ENCODE results near the gene ANKS3.
"Not testable (repeated sequence)": the region's sequence is repeated elsewhere in the genome, so short reads cannot be mapped to it uniquely, and the experiment has no call there.

The ANKS3 gene

DNA sequence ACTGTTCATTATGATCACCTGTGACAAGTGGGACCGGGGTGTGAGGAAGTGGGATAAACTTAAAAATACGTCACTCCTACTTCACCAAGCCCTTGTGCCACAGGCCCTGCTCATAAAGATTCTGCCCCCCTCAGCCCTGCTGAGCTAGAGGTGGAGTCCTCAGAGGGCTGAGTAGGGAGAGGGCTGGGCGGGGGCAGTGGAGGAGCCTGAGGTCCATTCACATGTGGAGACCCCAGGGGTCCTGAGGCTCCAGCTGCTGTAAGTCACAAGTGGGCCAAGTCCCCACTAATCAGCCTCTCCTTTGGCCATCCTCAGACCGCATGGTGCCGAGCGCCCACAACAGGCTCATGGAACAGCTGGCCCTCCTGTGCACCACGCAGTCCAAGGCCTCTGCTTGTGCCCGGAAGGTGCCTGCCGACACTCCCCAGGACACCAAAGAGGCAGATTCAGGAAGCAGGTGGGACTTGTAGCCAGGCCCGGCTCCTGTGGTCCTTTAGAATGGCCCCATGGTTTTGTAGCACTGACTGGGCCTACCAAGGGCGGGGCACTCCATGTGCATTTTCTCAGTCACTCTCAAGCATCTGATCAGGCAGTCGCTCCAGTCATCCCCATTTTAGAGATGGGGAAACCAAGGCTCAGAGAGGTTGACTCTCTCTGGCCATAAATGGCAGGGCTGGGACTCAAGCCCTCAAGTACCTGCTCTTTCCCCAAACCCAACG is 10.6 kb upstream of the ANKS3 start:
- TF ChIP-seq, protein P1, sequence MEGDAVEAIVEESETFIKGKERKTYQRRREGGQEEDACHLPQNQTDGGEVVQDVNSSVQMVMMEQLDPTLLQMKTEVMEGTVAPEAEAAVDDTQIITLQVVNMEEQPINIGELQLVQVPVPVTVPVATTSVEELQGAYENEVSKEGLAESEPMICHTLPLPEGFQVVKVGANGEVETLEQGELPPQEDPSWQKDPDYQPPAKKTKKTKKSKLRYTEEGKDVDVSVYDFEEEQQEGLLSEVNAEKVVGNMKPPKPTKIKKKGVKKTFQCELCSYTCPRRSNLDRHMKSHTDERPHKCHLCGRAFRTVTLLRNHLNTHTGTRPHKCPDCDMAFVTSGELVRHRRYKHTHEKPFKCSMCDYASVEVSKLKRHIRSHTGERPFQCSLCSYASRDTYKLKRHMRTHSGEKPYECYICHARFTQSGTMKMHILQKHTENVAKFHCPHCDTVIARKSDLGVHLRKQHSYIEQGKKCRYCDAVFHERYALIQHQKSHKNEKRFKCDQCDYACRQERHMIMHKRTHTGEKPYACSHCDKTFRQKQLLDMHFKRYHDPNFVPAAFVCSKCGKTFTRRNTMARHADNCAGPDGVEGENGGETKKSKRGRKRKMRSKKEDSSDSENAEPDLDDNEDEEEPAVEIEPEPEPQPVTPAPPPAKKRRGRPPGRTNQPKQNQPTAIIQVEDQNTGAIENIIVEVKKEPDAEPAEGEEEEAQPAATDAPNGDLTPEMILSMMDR (conservative IDR thresholded peaks at IDR 0.05; ENCODE audit: low read depth), result no peak
- POLR2A ChIA-PET (ENCODE audit: low non-redundant PET), result interaction anchor here (0.6 kb wide), 1 partner anchor 281 kb away, joined by 9 read pairs; no protein-coding TSS in a partner anchor
- no peak for DNase-seq (ENCODE audit: low spot score)
- CTCF ChIA-PET, result no interaction called here
- no peak overlapping the region for H3K27ac ChIP-seq

DNA sequence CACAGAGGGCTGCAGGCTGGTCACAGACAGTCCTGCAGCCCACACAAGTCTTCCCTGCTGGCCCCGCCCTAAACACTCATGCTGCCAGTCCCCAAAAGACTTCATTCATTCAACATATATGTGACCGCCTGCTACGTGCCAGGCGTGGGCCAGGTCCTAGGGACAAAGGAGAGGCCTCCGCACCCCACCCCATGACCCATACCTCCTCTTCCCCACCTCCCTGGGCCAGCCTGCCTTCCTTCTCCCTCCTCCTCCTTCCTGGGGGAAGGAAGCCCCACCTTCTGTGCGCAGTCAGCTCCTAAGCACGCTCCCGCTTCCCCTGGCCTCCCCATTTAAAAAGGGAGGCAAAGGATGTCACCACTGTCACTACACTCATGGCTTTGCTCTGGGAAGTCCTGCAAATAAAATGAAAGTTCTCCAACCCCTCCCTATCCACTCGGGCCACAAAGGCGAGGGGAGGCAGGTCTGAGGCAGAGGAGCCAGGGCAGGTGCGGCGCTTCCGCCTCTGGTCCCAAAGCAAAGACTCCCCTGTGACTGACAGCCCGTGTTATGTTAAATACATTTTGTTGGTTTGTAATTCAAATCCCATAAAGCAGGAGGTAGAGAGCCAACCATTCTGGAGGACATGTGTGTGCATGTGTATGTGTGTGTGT is 9.3 kb upstream of the ANKS3 start:
- no peak for DNase-seq (ENCODE audit: low spot score)
- CTCF ChIA-PET, result no interaction called here
- POLR2A ChIA-PET (ENCODE audit: low non-redundant PET), result no interaction called here
- peak overlapping the region; percentile 55 for H3K27ac ChIP-seq
- TF ChIP-seq, protein P1 (conservative IDR thresholded peaks at IDR 0.05; ENCODE audit: low read depth), result no peak

DNA sequence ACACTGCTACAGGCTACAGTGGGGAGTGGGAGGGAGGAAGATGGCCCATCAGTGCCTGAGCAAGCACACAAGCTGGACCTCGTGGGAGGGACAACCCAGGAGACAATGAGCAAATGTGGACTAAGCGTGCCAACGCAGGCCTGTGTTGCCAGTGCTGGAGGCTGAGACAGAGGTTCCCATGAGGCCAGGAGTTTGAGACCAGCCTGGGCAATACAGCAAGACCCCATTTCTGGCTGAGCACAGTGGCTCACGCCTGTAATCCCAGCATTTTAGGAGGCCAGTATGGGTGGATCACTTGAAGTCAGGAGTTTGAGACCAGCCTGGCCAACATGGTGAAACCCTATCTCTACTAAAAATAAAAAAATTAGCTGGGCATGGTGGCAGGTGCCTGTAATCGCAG is 4.3 kb upstream of the ANKS3 start:
- DNase-seq (ENCODE audit: low spot score); POLR2A ChIA-PET (ENCODE audit: low non-redundant PET); H3K27ac ChIP-seq; CTCF ChIA-PET: not testable (repeated sequence)

DNA sequence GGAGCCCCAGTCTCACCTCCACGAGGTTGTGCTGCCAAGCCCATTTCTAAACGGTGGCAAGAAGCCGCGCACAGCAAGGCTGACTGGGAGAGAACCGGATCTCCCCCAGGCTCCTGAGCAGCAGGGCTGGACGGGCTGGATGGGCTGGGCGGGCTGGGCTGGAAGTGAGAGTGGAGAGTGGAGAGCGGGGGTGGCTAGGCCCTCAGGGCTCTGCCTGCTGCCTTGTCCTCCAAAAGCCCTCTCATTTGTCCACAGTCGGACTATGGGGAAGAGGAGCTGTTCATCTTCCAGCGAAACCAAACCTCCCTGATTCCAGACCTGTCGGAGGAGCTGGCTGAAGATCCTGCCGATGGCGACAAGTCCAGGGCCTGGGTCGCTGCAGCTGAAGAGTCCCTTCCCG is 3.5 kb upstream of the ANKS3 start:
- POLR2A ChIA-PET (ENCODE audit: low non-redundant PET), result no interaction called here
- CTCF ChIA-PET, result no interaction called here

DNA sequence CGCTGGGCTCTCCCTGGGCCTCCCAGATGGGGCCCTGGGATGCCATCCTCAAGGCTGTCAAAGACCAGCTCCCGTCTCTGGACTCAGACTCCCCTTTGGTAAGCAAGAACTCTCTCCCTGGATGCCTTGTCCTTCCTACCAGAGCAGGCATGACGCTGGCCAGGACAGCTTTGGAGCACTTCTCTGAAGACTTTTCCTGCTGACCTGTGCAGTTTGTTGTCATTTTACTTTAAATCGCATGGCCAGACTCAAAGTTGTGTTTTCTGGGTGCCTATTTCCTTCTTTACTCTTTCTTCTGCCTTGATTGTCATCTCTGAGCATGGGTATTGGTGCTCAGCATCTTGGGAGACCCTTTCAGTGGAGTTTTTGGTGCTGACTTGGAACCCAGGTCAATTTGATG is 2.5 kb upstream of the ANKS3 start:
- ChIA-PET POLR2A (ENCODE audit: low non-redundant PET) (no interaction called here), CTCF (no interaction called here)
- DNase-seq (ENCODE audit: low spot score), result no peak
- H3K27ac ChIP-seq, result no peak overlapping the region
- TF ChIP-seq, protein P1 (conservative IDR thresholded peaks at IDR 0.05; ENCODE audit: low read depth), result no peak

More for the DNA sequence above, 3.5 kb upstream of the ANKS3 start:
- no peak for DNase-seq (ENCODE audit: low spot score)
- TF ChIP-seq, protein P1 (conservative IDR thresholded peaks at IDR 0.05; ENCODE audit: low read depth), result no peak
- no peak overlapping the region for H3K27ac ChIP-seq

DNA sequence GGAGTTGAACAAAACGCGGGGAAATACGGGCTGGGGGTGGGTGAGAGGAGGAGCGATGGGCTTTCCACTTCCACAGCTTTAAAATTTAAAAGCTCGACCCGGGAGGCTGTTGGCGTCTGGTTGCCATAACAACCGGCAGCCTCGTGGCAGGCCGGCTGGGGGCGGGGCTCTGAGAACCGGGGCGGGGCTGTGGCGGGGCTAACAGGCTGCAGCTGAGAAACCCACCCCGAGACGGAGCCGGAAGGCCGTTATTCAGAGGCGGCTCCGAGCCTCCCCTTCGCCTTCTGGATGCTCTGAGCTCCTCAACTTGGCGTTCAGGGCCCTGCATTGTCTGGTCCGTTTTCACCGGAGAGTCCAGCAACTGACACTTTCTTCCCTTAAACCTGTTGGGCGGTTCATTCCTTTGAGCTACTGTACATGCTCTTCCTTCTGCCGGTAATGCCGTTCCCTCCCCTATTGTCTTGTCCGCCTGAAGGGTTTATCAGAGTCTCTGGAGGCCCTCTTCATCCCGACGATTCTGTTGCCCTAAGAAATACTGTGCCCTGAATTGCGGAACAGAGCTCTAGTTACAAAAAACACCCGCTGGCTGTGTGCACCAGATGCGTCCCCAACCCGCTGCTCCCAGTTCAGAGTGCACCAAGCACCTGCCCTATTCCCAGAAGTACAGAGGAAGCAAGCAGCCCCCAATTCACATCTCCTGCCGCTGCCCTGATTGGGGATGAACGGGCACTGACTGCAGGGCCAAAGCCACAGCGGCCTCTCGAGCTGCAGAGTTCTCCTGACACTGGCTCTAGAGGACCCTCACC is 862 bp upstream of the ANKS3 start:
- peak; percentile 83 for DNase-seq (ENCODE audit: low spot score)
- POLR2A ChIA-PET (ENCODE audit: low non-redundant PET), result interaction anchor here (1.3 kb wide), 1 partner anchor 41 kb away, joined by 8 read pairs; the partner anchor contains the start of gene NUDT16L1
- peak overlapping the region; percentile 82 for H3K27ac ChIP-seq
- TF ChIP-seq, protein P1 (conservative IDR thresholded peaks at IDR 0.05; ENCODE audit: low read depth), result no peak
- CTCF ChIA-PET, result interaction anchor here (0.6 kb wide), 1 partner anchor 75 kb away, joined by 4 read pairs; no protein-coding TSS in a partner anchor
